Activated CD4-positive, alpha-beta T cell treated with anti-CD3 and anti-CD28 coated beads, Interleukin-2, Interleukin-4, amounts not matched to agents 100 ng/mL and 50 ng/mL, durations not matched to agents 16 hours and 8 hours (primary cell): ENCODE data around the gene CCNT2.
"Not testable (repeated sequence)": the region's sequence is repeated elsewhere in the genome, so short reads cannot be mapped to it uniquely, and the experiment has no call there.

Source experiments
- DNase-seq: peaks from one replicate; pipeline ENCODE4 v3.0.0-alpha.2; 2020; ENCODE audit warnings: low spot score

The CCNT2 gene

DNA sequence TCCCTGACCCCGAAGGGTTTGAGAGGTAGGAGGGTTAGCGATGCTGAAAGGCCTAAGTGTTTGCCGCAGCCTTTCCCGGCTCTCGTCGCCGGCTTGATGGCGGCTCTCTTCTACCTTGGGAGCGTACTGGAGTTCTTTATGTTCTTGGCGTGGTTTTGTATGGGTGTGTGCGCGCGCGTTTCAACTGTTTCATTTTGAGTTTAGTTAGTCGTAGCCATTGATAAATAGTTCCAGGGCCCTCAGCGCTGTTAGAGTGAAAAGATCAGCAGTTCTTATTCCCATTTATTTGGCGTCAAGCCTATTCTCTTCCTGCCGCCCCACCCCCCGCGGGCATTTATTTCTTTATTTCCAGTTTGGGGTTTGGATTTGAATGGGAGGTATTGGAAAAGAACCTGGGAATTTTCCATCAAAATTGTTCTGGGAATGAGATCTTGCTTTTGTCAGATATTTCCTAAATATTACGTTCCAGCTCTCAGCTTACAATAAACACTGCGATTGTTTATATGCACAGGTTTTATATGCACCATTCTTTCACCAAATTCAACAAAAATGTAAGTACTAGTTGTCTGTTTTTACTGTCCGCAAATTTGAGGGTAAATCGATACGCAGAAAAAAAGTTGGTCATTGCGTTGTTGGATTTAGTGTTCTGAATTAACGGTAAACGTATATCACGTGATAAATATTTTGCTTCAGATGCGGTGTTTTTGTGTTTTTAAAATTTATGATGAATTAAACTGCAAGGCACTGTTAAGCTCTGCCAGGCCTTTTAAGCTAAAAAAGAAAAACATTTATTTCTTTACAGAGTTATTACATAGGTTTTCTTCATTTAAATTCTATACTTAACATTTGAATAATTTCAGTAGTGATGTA is 954 bp downstream of the CCNT2 start:
- DNase-seq = peak; percentile 66

DNA sequence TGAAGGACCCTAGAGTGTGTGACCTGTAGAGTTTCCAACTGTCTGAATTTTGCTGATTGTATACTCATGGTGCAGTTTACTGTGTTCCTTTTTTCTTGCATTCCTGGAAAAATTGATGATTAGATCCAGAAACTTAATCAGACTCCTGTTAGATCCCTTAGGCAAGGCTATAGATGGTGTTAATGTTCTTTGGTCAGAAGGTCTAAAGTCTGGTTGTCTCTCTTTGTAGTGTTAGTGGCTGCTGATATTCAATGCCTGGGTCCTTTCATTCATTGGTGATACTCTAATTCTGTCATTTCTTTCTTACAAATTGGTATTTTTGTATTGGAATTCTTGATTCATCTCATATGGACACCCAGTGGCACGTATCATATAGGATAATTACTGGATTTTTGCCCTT is 6.3 kb downstream of the CCNT2 start:
- DNase-seq = no peak

DNA sequence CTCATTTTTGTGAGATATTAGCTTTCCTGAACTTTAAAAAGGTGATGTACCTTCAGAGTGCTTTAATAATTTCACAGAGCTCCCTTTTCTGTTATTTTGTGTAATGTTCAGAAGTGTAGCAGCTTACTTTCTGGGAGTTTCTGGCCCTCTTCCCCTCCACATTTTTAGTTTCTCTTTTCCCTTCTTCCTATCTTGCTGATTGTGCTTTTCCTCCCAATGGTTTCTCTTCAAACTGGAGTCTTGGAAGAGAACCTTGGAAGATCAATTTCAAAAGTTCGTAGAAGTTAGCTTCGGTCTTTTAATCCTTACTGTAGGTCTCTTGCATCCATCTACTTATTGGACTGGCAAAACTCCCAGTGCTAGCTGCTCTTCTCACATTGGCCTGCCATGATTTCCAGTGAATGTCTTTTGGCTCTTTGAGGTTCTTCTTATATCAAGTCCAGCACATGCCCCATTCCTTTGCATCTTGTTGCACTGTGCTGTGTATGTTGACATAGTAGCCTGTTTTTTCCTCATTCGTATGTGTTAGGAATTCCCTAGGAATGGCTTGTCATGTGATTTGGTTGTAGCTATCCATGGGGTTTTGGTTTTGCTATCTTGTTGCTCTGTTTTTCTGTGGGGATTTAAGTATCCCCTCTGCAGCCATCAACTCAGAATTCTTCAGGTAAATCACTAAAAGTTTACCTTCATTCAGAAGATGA is 7.8 kb downstream of the CCNT2 start:
- DNase-seq = no peak

- DNase-seq = no peak
Observed at GRCh38 chr2:134927195-134927594, 8.6 kb downstream of the CCNT2 start.

GRCh38 chr2:134932864-134933526 is 14.4 kb downstream of the CCNT2 start:
- no peak for DNase-seq

DNA sequence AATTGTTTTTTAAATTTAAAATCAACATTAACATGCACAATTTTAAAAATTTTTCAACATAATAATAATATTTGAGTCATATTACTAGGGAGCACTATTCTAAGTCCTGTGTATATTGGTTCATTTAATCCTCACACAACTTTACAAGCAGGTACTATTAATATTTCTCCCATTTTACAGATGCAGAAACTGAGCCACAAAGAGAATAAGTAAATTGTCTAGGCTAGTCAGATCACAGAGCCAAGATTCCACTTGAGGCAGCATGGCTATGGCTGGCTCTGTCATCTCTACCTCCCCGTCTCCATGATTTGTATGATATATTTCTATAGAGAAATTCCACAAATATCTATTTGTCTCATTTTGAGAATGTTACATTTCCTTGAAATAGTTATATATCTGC is 15.1 kb downstream of the CCNT2 start:
- DNase-seq = no peak

GRCh38 chr2:134934150-134934549 is 15.5 kb downstream of the CCNT2 start:
- DNase-seq = no peak

- DNase-seq = no peak
Observed at GRCh38 chr2:134934641-134935040, 16.0 kb downstream of the CCNT2 start.

GRCh38 chr2:134936691-134937090 is 18.1 kb downstream of the CCNT2 start:
- no peak for DNase-seq

DNA sequence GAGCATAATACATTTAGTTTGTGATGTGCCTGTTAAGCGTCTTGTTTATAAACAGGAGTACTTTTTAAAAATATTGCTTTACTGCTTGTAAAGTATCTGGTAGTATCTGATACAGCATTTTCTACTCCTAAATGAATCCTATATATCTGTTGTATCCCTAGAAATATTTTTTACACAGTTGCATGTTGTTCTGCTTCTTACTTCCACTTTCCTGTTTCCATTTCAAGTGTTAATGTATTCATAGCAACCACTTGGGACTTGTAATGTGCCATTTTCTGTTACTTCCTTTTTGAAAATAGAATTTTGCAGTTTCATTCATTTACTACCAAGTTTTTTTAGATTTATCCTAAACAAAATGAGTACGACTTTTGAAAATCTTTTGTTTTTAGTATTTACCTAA is 24.9 kb downstream of the CCNT2 start:
- DNase-seq = no peak

- no peak for DNase-seq
Observed at GRCh38 chr2:134944975-134945374, 26.4 kb downstream of the CCNT2 start.

DNA sequence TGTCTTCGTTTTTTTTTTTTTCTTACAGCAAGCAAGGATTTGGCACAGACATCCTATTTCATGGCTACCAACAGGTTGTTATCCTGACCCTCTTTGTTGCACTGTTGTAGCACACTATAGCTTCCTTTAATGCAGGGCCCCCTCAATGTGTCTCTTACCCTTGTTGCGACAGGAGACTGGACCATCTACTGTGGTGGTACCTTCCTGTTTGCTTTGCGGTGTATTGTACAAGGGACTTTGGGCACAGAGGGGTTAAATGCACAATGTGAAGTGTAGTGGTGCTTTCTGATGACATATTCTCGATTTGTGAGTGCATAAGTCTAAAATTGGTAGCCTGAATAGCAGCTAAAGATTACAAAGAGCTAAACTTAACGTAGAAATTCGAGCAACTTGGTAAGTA is 27.5 kb downstream of the CCNT2 start:
- DNase-seq = no peak

DNA sequence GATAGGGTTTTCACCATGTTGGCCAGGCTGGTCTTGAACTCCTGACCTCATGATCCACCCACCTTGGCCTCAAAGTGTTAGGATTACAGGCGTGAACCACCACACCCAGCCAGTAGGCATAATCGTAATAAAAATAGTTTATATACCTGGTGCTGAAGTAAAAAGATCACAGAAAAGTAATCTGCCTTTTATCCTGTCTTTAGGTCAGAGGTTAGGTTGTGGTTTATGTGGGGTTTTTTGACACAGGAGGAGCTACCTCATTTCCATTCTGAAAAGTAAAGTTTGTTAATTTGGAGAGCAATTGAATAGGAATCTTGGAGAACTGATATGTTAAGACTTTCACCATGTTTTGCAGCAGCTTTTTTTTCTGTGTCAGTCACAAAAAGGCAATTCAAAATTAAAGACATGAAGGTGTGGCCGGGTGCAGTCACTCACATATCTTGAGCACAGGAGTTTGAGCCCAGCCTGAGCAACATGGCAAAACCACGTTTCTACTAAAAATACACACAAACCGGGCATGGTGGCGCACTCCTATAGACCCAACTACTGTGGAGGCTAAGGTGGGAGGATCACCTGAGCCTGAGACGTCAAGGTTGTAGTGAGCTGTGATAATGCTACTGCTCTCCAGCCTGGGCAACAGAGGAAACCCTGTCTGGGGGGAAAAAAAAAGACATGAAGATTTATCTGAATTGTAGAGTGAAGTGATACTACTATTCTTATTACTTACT is 31.5 kb downstream of the CCNT2 start:
- DNase-seq = no peak

- DNase-seq = no peak
Observed at GRCh38 chr2:134950886-134951285, 32.3 kb downstream of the CCNT2 start.

- DNase-seq = no peak
Observed at GRCh38 chr2:134952608-134953007, 34.0 kb downstream of the CCNT2 start.

DNA sequence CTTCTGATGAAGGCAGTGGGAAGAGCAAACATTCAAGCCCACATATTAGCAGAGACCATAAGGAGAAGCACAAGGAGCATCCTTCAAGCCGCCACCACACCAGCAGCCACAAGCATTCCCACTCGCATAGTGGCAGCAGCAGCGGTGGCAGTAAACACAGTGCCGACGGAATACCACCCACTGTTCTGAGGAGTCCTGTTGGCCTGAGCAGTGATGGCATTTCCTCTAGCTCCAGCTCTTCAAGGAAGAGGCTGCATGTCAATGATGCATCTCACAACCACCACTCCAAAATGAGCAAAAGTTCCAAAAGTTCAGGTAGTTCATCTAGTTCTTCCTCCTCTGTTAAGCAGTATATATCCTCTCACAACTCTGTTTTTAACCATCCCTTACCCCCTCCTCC is 35.4 kb downstream of the CCNT2 start:
- DNase-seq = no peak

- DNase-seq = no peak
Observed at GRCh38 chr2:134955744-134956143, 37.1 kb downstream of the CCNT2 start.

DNA sequence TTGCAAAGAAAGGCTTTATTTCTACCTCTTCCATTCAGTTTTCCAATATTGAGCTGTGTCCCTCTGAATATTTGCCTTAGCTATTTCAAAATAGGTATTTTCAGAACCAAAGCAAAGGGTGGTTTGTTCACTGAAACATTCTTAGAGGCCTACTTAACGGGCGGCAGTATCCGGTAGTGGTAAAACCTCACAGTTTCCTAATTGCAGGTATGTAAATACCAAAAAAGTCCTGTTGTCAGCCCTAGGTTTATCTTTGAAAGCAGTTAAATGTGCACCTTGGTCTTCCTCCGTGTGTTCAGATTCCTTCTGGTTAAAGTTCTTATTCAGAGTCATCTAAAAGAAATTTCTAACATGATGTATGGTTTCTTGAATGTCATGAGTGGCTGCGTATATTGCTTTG is 38.9 kb downstream of the CCNT2 start:
- no peak for DNase-seq

GRCh38 chr2:134967166-134967565 is 48.5 kb downstream of the CCNT2 start:
- DNase-seq = not testable (repeated sequence)

- peak; percentile 42 for DNase-seq
Observed at GRCh38 chr2:134973241-134974138, 54.9 kb downstream of the CCNT2 start.
